DOHH2 (cell line): ENCODE measurements around the gene GARIN5B.

ENCODE experiments used
- H3F3A ChIP-seq: fragments of 200-600 bp; sonication (generic), shearing (Covaris generic); 2 replicates; pipeline ENCODE4 v1.6.0; 2016; ENCODE audit warnings: antibody characterized with exemption, mild to moderate bottlenecking; ENCODE audit not compliant: control insufficient read depth, insufficient read depth
- H3K27ac ChIP-seq: fragments of 200-600 bp; sonication (generic); 2 replicates; pipeline ENCODE4 v1.5.1; 2014; ENCODE audit warnings: low read depth, mild to moderate bottlenecking, low read length, moderate library complexity
- H3K27me3 ChIP-seq: fragments of 200-600 bp; sonication (generic); 2 replicates; pipeline ENCODE4 v1.6.1; 2014; ENCODE audit warnings: mild to moderate bottlenecking, low read length, mixed read lengths; ENCODE audit not compliant: control insufficient read depth
- H3K36me3 ChIP-seq: fragments of 200-600 bp; sonication (generic); 2 replicates; pipeline ENCODE4 v1.6.1; 2014; ENCODE audit warnings: mild to moderate bottlenecking, low read length, moderate library complexity, mixed read lengths; ENCODE audit not compliant: control insufficient read depth
- H3K4me1 ChIP-seq: fragments of 200-600 bp; sonication (generic); 2 replicates; pipeline ENCODE4 v1.6.1; 2014; ENCODE audit warnings: mild to moderate bottlenecking, low read length, mixed read lengths; ENCODE audit not compliant: control insufficient read depth
- H3K4me2 ChIP-seq: fragments of 200-600 bp; sonication (generic); 2 replicates; pipeline ENCODE4 v1.6.0; 2014; ENCODE audit warnings: mild to moderate bottlenecking, low read length, moderate library complexity
- H3K4me3 ChIP-seq: fragments of 200-600 bp; sonication (generic); 2 replicates; pipeline ENCODE4 v1.5.1; 2014; ENCODE audit warnings: mild to moderate bottlenecking, low read length, mixed read lengths
- H3K79me2 ChIP-seq: fragments of 200-600 bp; sonication (generic); 2 replicates; pipeline ENCODE4 v1.6.1; 2014; ENCODE audit warnings: mild to moderate bottlenecking, low read length, mixed read lengths; ENCODE audit not compliant: control insufficient read depth
- H3K9me2 ChIP-seq: fragments of 200-600 bp; sonication (generic); replicated peaks from 2 replicates; pipeline ENCODE4 v1.6.1; 2014; ENCODE audit warnings: mild to moderate bottlenecking, low read length, mixed read lengths; ENCODE audit not compliant: control insufficient read depth
- H3K9me3 ChIP-seq: fragments of 200-600 bp; sonication (generic); 2 replicates; pipeline ENCODE4 v1.6.1; 2014; ENCODE audit warnings: antibody characterized with exemption, low read length, mixed read lengths; ENCODE audit not compliant: control insufficient read depth, insufficient read depth
- H4K20me1 ChIP-seq: fragments of 200-600 bp; sonication (generic); 2 replicates; pipeline ENCODE4 v1.6.0; 2014; ENCODE audit warnings: low read depth, mild to moderate bottlenecking, antibody characterized with exemption, low read length, moderate library complexity; ENCODE audit not compliant: control insufficient read depth, insufficient read depth
- EZH2phosphoT487 ChIP-seq: fragments of 200-600 bp; sonication (generic); IDR thresholded peaks from 2 replicates; pipeline ENCODE4 v1.6.1; 2017; ENCODE audit warnings: borderline replicate concordance, mild to moderate bottlenecking, antibody characterized with exemption, low read length, moderate library complexity, mixed read lengths
- TF ChIP-seq, protein P1 (sequence below): fragments of 200-600 bp; sonication (generic); IDR thresholded peaks from one replicate; pipeline ENCODE4 v1.5.1; 2014; ENCODE audit warnings: antibody characterized with exemption, mild to moderate bottlenecking, low read depth, low read length; ENCODE audit not compliant: poor library complexity, severe bottlenecking

The GARIN5B gene

GRCh38 chr19:55312621-55313512 lies 50.2 kb downstream of the GARIN5B start:
- Histone ChIP-seq H3K27me3 (no peaks in the 10 kb centered on the region; the same call in 1 of the 2 replicates), H3K79me2 (no peaks in the 10 kb centered on the region), H3K9me3 (no peaks in the 10 kb centered on the region), H3K27ac (no peak overlapping the region), H4K20me1 (no peaks in the 10 kb centered on the region), H3K9me2 (no peaks in the 10 kb centered on the region), H3K4me1 (peaks cover 27% of the 10 kb centered on the region), H3K4me2 (no peak overlapping the region), H3K4me3 (no peak overlapping the region), H3F3A (no peaks in the 10 kb centered on the region), H3K36me3 (no peaks in the 10 kb centered on the region)
- no peak for TF ChIP-seq EZH2phosphoT487
- TF ChIP-seq, protein P1, sequence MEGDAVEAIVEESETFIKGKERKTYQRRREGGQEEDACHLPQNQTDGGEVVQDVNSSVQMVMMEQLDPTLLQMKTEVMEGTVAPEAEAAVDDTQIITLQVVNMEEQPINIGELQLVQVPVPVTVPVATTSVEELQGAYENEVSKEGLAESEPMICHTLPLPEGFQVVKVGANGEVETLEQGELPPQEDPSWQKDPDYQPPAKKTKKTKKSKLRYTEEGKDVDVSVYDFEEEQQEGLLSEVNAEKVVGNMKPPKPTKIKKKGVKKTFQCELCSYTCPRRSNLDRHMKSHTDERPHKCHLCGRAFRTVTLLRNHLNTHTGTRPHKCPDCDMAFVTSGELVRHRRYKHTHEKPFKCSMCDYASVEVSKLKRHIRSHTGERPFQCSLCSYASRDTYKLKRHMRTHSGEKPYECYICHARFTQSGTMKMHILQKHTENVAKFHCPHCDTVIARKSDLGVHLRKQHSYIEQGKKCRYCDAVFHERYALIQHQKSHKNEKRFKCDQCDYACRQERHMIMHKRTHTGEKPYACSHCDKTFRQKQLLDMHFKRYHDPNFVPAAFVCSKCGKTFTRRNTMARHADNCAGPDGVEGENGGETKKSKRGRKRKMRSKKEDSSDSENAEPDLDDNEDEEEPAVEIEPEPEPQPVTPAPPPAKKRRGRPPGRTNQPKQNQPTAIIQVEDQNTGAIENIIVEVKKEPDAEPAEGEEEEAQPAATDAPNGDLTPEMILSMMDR, result no peak

DNA sequence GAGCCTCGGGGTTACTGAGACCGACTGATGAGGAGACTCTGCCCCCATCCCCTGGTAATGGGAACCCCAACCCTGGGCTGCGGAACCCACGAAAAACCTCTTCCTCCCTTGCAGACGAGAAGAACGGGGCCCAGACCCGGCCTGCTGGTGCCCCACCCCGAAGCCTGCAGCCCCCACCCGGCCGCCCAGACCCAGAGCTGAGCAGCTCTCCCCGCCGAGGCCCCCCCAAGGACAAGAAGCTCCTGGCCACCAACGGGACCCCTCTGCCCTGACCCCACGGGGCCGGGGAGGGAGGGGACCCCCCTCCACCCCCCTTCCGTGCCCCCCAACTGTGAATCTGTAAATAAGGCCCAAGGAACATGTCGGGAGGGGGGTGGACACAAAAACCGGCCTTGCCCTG lies 51.3 kb downstream of the GARIN5B start:
- H3K27me3 ChIP-seq, result no peaks in the 10 kb centered on the region; the same call in 1 of the 2 replicates
- H4K20me1 ChIP-seq, result no peaks in the 10 kb centered on the region
- no peak overlapping the region for H3K4me2 ChIP-seq
- no peak overlapping the region for H3K27ac ChIP-seq
- no peaks in the 10 kb centered on the region for H3K79me2 ChIP-seq
- H3K9me3 ChIP-seq, result no peaks in the 10 kb centered on the region
- H3F3A ChIP-seq, result no peaks in the 10 kb centered on the region
- H3K4me3 ChIP-seq, result no peak overlapping the region
- no peaks in the 10 kb centered on the region for H3K9me2 ChIP-seq
- no peaks in the 10 kb centered on the region for H3K36me3 ChIP-seq
- TF ChIP-seq, protein P1, result no peak
- no peak for TF ChIP-seq EZH2phosphoT487
- peaks cover 38% of the 10 kb centered on the region for H3K4me1 ChIP-seq

- H3K4me2 ChIP-seq, result no peak overlapping the region
- no peaks in the 10 kb centered on the region for H4K20me1 ChIP-seq
- H3K27ac ChIP-seq, result no peak overlapping the region
- H3K36me3 ChIP-seq, result no peaks in the 10 kb centered on the region
- TF ChIP-seq, protein P1, result no peak
- TF ChIP-seq EZH2phosphoT487, result no peak
- H3K9me3 ChIP-seq, result no peaks in the 10 kb centered on the region
- no peaks in the 10 kb centered on the region for H3K79me2 ChIP-seq
- peaks cover 38% of the 10 kb centered on the region for H3K4me1 ChIP-seq
- H3K9me2 ChIP-seq, result no peaks in the 10 kb centered on the region
- no peaks in the 10 kb centered on the region; the same call in 1 of the 2 replicates for H3K27me3 ChIP-seq
- no peak overlapping the region for H3K4me3 ChIP-seq
- H3F3A ChIP-seq, result no peaks in the 10 kb centered on the region
These were observed 51.7 kb downstream of the GARIN5B start for GRCh38 chr19:55311397-55311796.
